ENCODE data around the gene HSD17B14. TPM values are rescaled to one million over a fixed set of nuclear protein-coding genes. Genes with fewer than 3 reads are reported as not detected.
A peak's percentile ranks its signal among the peaks of the same experiment; 100 is the strongest.

Gene HSD17B14
- total and polyA plus RNA-seq, 2 of the 13 experiments (the other 11 are each of a cell fraction or from before 2014, with no cell fraction given), result 0.58 to 1.2 TPM

- TF ChIP-seq ZNF75D (CRISPR knock-in tag; IDR thresholded peaks at IDR 0.05; ENCODE audit: borderline replicate concordance) (no peak), MLX (CRISPR knock-in tag; IDR thresholded peaks at IDR 0.05) (no peak), ZNF674 (CRISPR knock-in tag; IDR thresholded peaks at IDR 0.05; ENCODE audit: low read depth) (no peak), KLF11 (CRISPR knock-in tag; IDR thresholded peaks at IDR 0.05) (no peak), KDM3A (CRISPR knock-in tag; IDR thresholded peaks at IDR 0.05; ENCODE audit: low read depth) (no peak), JARID2 (CRISPR knock-in tag; IDR thresholded peaks at IDR 0.05; ENCODE audit: insufficient replicate concordance) (no peak), ZNF431 (CRISPR knock-in tag; IDR thresholded peaks at IDR 0.05; ENCODE audit: borderline replicate concordance, low read depth) (no peak), GLMP (CRISPR knock-in tag; IDR thresholded peaks at IDR 0.05; ENCODE audit: borderline replicate concordance) (no peak), ELF4 (CRISPR knock-in tag; IDR thresholded peaks at IDR 0.05; ENCODE audit: borderline replicate concordance) (no peak), MXD4 (CRISPR knock-in tag; IDR thresholded peaks at IDR 0.05) (no peak), ZBTB49 (CRISPR knock-in tag; IDR thresholded peaks at IDR 0.05; ENCODE audit: borderline replicate concordance) (no peak), ZNF44 (CRISPR knock-in tag; IDR thresholded peaks at IDR 0.05) (no peak), ZNF777 (CRISPR knock-in tag; IDR thresholded peaks at IDR 0.05) (no peak), ATF7 (IDR thresholded peaks at IDR 0.05) (no peak), ATF7 (CRISPR knock-in tag; IDR thresholded peaks at IDR 0.05) (no peak), ZNF510 (CRISPR knock-in tag; IDR thresholded peaks at IDR 0.05; ENCODE audit: low read depth) (no peak; the same call in 1 of the 2 replicates), RXRB (CRISPR knock-in tag; IDR thresholded peaks at IDR 0.05; ENCODE audit: borderline replicate concordance) (0 out of 2 replicates have a peak, but pooled peaks have one; percentile 22), ZNF446 (CRISPR knock-in tag; IDR thresholded peaks at IDR 0.05) (no peak), SCMH1 (CRISPR knock-in tag; IDR thresholded peaks at IDR 0.05; ENCODE audit: borderline replicate concordance) (no peak), ZNF207 (IDR thresholded peaks at IDR 0.05; ENCODE audit: borderline replicate concordance) (no peak), SOX5 (CRISPR knock-in tag; IDR thresholded peaks at IDR 0.05; ENCODE audit: borderline replicate concordance) (no peak), PRDM4 (CRISPR knock-in tag; IDR thresholded peaks at IDR 0.05; ENCODE audit: borderline replicate concordance) (no peak), ZNF333 (CRISPR knock-in tag; IDR thresholded peaks at IDR 0.05; ENCODE audit: borderline replicate concordance) (no peak)
Observed at GRCh38 chr19:48868114-48868886, 32.0 kb upstream of the HSD17B14 start, which contains the start of gene PLEKHA4 (continued).

All from HepG2 (cell line).